Superior temporal gyrus (tissue), 1 donor: ENCODE results near the gene ZNF800.

Experiments
- DNase-seq: peaks from one replicate; pipeline ENCODE4 v3.0.0-alpha.2; 2016; ENCODE audit errors: extremely low spot score

The ZNF800 gene

DNA sequence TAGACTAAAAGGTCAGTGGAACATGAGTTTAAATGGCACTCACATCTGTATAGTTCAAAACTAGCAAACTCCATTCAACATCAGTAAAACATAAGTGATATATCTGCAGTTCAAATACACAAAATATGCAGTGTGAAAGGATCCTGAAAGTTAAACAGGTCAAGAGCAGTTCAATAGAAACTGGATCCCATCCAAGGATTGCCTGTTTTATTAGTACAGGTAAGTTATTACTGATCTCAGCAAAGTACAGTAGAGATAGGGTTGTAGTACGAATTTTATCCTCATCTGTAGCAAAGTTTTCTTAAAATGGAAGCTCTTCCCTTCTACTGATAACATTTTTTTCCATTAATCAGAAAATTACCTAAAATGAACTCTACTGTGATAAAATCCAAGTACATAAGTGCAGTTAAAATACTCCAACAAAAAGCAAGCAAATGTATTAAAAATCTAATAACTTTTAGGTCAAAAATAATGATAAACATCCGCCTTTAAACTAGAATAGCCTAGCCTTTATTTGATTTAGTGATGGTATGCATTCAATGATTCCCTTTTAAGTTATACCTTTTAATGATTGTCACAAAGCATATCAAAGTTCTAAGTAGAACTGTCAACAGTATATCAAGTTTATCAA, 2.2 kb downstream of the ZNF800 start:
- no peak for DNase-seq

- DNase-seq: no peak
These were observed 3.2 kb downstream of the ZNF800 start for GRCh38 chr7:127389321-127389720.

DNA sequence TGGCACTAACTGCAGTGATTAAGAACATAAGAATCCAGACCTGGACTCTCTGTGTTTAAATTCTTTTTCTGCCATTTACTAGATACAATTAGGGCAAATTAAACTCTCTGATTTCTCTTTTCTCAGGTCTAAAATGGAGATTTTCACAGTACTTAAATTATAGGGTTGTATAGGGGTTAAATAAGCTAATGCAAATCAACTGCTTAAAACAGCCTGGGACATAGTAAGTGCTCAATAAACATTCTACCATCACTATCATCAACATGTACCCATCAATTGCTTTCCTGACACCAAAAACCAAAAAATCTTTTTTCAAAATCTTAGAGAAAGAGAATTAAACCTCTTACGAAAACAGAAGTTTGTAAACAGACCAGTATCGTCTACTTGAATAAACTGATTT, 4.5 kb downstream of the ZNF800 start:
- DNase-seq: no peak

- no peak for DNase-seq
These were observed 9.2 kb downstream of the ZNF800 start for GRCh38 chr7:127383123-127383835.

- DNase-seq: no peak
These were observed 10.0 kb downstream of the ZNF800 start for GRCh38 chr7:127382301-127383085.

DNA sequence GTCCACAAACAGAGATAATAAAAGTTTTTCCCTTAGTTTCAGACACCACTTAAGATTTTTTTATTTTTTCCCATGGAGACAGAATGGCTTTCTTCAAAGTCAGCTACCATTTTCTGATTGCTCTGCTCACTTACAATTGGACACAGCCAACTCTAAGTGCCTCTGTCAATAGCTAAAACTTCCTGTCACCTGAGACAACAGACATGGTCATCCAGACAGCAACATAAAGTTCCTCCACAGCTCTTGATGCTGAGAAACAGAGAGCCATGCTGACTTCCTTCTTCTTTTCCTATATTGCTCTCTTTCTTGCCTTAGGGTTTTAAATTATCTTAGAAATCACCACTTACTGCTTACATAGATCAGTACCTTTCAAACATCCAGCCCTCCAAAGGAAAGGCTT, 12.0 kb downstream of the ZNF800 start:
- DNase-seq: no peak

DNA sequence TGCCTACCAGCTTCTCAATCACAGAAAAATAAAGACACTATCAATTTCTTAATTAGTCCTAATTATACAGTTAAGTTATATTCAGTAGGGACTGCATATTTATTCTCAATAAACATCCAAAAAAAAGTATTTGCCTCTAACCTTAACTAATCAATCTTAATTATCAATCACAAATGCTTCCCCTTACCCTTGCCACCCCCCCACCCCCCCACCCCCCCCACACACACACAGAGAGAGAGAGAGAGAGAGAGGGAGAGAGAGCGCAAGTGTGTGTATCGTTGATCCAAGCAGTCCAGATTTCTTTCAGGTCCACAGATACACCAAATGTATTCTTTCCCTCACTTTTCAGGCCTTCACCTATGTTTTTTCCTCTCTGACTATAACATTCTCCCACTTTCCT, 12.9 kb downstream of the ZNF800 start:
- no peak for DNase-seq

DNA sequence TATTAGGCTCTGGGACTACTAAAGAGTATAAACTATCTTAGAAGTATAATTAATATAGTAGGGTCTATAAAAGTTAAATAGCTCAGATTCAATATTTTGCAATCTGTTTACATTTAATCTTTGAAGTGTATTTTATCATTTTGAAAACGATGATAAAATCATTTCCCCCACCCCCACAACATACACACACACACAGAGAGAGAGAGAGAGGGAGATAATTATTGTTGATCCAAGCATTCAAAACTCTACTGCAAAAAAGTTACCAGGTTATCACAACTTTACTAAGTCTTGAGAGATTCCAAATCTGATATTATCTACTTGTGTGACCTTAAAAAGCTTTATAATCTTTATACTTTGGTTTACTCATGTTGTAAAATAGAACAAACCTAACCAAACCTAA, 14.0 kb downstream of the ZNF800 start:
- no peak for DNase-seq

DNA sequence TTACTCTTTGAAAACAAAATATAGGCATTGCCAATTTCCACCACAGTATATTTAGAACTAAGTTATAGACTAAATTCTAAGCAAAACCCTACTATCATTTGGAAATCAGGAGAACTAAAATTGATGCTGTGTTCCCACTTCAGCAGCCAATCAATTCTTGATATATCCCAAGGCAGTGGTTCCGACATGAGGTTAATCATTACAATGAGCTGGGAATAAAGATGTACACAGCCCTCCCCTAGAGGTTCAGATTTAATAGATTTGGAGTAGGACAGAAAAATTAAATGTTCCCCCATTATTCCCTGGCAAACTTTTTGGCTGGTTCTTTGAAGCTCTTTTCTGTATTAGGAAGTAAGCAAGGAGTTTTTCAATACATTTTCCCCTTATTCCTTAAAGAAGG, 15.1 kb downstream of the ZNF800 start:
- no peak for DNase-seq

DNA sequence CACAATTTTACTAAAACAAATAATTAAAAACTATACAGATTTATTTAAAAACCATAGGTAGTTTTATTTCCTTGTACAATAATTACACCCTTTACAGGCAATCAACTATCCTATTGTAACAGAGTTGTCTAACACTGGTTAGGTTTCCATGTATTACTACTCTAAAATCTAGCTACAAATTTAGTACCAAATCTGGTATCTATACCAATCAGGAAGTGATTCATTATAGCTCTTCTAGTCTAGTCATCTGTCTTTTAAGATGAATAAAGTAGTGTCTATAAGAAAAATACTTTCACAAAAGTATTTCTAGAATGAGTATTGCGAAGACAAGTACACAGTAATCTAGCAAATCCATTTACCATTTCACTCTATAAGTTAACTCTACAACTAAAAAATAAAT, 16.9 kb downstream of the ZNF800 start:
- no peak for DNase-seq

DNA sequence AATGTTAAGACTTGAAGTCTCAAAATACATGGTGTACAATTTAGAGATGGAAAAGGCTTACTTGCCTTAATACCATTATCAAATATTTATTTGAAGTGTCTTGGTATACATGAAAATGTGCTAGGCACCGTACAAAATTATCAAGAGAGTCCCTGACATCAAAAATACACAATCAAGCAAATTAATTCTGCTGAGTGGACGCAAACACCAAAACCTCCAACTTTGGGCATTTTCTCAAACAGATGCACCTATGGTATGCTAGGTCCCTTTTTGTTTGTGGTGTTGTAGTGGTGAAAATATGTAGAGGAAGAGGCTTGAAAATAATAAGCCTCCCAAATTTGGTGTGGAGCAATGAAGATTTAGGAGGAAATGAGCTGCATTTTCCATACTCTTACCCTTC, 24.8 kb downstream of the ZNF800 start:
- no peak for DNase-seq

DNA sequence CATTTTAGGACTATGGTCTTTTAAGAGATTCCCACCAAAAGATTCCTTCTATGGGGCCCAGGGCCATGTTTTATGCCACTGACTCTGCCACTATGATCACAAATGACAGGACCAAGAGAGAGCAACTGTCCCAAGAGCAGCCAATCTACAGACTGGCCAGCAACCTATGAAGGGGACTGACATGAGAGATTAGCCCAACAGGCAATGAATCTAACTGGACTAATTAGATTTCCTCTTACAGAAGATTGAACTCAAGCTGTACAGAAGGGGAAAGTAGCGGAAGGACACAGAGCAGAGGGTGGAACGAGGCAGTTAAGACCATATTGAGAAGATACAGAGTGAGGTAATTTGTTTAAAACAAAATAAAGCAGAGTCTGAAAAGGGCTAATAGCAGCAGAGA, 25.8 kb downstream of the ZNF800 start:
- DNase-seq: no peak

DNA sequence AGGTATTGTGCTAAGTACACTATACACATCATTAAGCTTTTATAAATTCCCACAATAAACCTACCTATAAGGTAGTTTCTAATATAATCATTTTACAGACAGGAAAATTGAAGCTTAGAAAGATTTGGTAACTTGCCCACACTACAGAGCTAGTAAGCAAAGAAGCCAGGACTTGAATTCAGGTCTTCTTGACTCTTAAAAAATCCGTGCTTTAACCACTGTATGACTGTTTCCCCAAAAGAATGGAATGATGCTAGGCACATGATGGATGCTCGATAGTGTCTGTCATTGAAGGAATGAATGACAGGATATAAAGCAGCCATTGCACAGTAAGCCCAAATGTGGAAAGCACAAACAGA, 26.6 kb downstream of the ZNF800 start:
- no peak for DNase-seq

DNA sequence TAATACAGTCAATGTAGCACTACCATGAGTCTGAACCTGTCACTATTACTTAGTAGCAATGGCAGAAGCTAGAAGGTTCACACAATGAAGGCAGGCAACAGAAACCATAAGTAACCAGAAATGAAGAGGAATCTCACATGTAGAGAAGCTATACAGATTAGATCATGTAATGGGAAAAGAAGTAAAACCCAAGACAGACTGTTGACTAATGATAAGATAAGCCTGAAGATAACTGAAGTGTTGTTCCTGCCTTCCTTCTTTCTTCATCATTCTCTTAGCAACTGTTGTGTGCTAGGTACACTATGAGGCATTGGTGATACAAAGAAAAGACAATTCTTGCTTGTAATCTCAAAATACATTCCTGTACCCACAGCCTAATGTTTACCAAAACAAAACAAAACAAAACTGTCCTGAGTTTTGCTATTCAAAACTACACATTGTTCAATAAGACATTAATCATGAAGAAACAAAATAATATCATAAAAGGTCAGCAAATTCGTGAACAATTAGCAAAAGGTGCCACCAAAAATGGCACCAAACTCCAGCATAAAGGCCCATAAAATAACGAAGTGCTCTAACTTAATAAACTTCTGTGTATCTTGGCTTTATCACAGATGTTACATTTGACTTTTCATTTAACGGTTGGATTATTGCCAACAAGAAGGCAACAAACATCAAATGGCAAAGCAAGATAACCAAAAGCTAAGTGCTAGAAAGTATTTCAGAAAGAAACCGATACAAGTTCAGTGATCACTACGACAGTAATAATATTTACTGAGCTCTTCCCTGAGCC, 27.1 kb downstream of the ZNF800 start:
- DNase-seq: no peak

GRCh38 chr7:127362364-127363027, 30.0 kb downstream of the ZNF800 start:
- DNase-seq: no peak

DNA sequence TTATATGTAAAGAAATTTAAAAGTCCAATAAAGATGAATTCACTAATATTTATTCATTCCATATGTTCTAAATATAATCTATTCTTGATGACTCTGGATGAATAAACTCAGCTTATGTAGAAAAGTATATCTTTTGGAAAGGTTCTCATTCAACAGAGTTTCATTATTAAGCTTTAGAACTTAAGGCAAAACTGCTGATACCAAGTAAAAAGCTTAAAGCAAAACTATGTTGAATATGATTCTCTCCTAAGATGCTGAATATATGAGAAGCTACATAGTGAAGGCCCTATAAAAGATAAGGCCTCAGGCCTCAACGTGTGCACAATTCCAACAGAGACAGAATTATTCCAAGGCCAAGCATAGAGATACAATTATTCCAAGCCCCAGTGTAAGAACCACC, 30.8 kb downstream of the ZNF800 start:
- no peak for DNase-seq

GRCh38 chr7:127359011-127359410, 33.5 kb downstream of the ZNF800 start:
- no peak for DNase-seq

- DNase-seq: no peak
These were observed 38.6 kb downstream of the ZNF800 start for GRCh38 chr7:127353897-127354296.

GRCh38 chr7:127350586-127350985, 41.9 kb downstream of the ZNF800 start:
- DNase-seq: no peak

DNA sequence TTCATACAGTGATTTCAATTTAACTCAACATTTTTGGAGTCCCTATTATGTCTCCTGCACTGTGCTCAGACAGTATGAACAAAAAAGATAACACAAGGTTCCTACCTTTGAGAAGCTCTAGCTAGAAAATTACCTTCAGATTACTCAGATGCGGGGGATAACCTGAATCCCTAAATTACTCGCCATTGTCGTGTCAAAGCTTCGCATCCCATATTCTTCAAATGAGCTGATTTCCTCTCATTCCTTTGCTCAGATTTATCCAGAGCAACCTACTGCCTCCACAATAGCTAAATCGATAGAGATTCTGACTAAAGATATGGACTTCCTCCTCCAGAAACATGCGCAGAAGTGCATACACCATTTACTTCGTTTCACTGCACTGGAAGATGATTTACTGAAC, 42.6 kb downstream of the ZNF800 start:
- DNase-seq: no peak

- no peak for DNase-seq
These were observed 44.3 kb downstream of the ZNF800 start for GRCh38 chr7:127348247-127348631.
